PC-9 (cell line): ENCODE measurements around the gene B3GAT2. TPM values are rescaled to one million over a fixed set of nuclear protein-coding genes. Genes with fewer than 3 reads are reported as not detected.

Experiments used
- BruUV-seq: library from RNA; stranded (reverse); fragments of 400-500 nt; replicated peaks from 2 replicates; lab custom pipeline; 2021; lab: Mats Ljungman, UMichigan
- CTCF ChIA-PET: fragments of 300-600 bp; sonication (Branson Sonifier 250); formaldehyde crosslinking; loops from one replicate; lab custom pipeline; 2022; ENCODE audit warnings: antibody characterized with exemption; lab: Charles Lee
- POLR2A ChIA-PET: fragments of 300-600 bp; sonication (Branson Sonifier 250); formaldehyde crosslinking; loops from one replicate; lab custom pipeline; 2022; ENCODE audit warnings: antibody characterized with exemption; ENCODE audit not compliant: unreplicated experiment; lab: Charles Lee
- DNase-seq, 2 experiments: peaks; one replicate each; pipeline versions ENCODE4 v3.0.0 to v3.0.0-alpha.2; 2015 to 2022; ENCODE audit warnings: mixed read lengths in 1 of 2
- H2AFZ ChIP-seq: fragments of 200-600 bp; sonication (generic); 2 replicates; pipeline ENCODE4 v1.8.1; 2017; ENCODE audit warnings: antibody characterized with exemption
- H3F3A ChIP-seq: fragments of 200-600 bp; sonication (generic); 2 replicates; pipeline ENCODE4 v1.8.1; 2017; ENCODE audit warnings: antibody characterized with exemption, mild to moderate bottlenecking, low read depth; ENCODE audit not compliant: insufficient read depth
- H3K27ac ChIP-seq: fragments of 200-600 bp; sonication (generic); 2 replicates; pipeline ENCODE4 v1.6.1; 2016; ENCODE audit warnings: mixed run types
- H3K27me3 ChIP-seq: fragments of 200-600 bp; sonication (generic); 2 replicates; pipeline ENCODE4 v1.6.1; 2016; ENCODE audit warnings: low read depth, mixed run types; ENCODE audit not compliant: insufficient read depth
- H3K36me3 ChIP-seq: fragments of 200-600 bp; sonication (generic); 2 replicates; pipeline ENCODE4 v1.6.1; 2016; ENCODE audit warnings: low read depth, mixed run types
- H3K4me1 ChIP-seq: fragments of 200-600 bp; sonication (generic); replicated peaks from 2 replicates; pipeline ENCODE4 v1.6.1; 2016; ENCODE audit warnings: mixed run types; ENCODE audit not compliant: insufficient read depth
- H3K4me2 ChIP-seq: fragments of 200-600 bp; sonication (generic); 2 replicates; pipeline ENCODE4 v1.6.1; 2017; ENCODE audit warnings: mixed run types
- H3K4me3 ChIP-seq: fragments of 200-600 bp; sonication (generic); 2 replicates; pipeline ENCODE4 v1.6.1; 2016; ENCODE audit warnings: mixed run types
- H3K79me2 ChIP-seq: fragments of 200-600 bp; sonication (generic); 2 replicates; pipeline ENCODE4 v1.6.1; 2017; ENCODE audit warnings: low read depth, mixed run types
- H3K9me2 ChIP-seq: fragments of 200-600 bp; sonication (generic); 2 replicates; pipeline ENCODE4 v1.8.1; 2017; ENCODE audit warnings: mild to moderate bottlenecking; ENCODE audit not compliant: insufficient read depth
- H3K9me3 ChIP-seq: fragments of 200-600 bp; sonication (generic); 2 replicates; pipeline ENCODE4 v1.8.1; 2016; ENCODE audit warnings: low read depth; ENCODE audit not compliant: insufficient read depth
- H4K20me1 ChIP-seq: fragments of 200-600 bp; sonication (generic); 2 replicates; pipeline ENCODE4 v1.8.1; 2017; ENCODE audit not compliant: insufficient read depth
- EZH2 ChIP-seq: fragments of 200-600 bp; sonication (generic); IDR thresholded peaks from 2 replicates; pipeline ENCODE4 v1.8.0; 2017; ENCODE audit warnings: antibody characterized with exemption, low read depth
- intact Hi-C: fragments of 100-400 bp; cut with micrococcal nuclease; formaldehyde crosslinking; loops from one replicate; pipeline ENCODE4 v1.10.0; 2022; ENCODE audit not compliant: unreplicated experiment
- total RNA-seq: library from RNA; stranded (reverse); gene quantifications from 2 replicates; pipeline ENCODE4 v1.2.3, GENCODE V29; 2021
- TF ChIP-seq, protein P1 (sequence below): fragments of 200-600 bp; sonication (generic); conservative IDR thresholded peaks from 2 replicates; pipeline ENCODE4 v1.6.1; 2017; ENCODE audit warnings: mixed run types, antibody characterized with exemption, mild to moderate bottlenecking, moderate library complexity

Gene B3GAT2
- total RNA-seq, 1 experiment from 2014 or later, result not detected

DNA sequence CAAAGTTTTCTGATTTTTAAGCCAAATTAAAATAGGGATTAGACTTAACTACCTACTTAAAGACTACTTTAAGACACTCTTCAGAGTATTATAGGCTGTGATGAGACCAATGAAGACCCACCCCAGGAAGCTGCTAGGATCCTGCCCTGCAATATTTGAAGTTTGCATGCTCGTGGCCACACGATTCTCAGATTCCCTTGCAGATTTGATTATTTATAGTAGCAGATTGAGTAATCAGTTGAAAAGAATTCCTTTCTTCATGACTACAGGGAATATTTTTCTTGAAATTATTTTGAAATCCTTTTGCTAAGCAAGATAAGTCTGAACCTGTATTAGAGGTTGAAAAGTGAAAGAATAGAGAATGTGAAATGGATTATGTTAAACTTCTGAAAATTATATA, 122.3 kb downstream of the B3GAT2 start:
- H3K27me3 ChIP-seq, result no peaks in the 10 kb centered on the region
- TF ChIP-seq, protein P1, sequence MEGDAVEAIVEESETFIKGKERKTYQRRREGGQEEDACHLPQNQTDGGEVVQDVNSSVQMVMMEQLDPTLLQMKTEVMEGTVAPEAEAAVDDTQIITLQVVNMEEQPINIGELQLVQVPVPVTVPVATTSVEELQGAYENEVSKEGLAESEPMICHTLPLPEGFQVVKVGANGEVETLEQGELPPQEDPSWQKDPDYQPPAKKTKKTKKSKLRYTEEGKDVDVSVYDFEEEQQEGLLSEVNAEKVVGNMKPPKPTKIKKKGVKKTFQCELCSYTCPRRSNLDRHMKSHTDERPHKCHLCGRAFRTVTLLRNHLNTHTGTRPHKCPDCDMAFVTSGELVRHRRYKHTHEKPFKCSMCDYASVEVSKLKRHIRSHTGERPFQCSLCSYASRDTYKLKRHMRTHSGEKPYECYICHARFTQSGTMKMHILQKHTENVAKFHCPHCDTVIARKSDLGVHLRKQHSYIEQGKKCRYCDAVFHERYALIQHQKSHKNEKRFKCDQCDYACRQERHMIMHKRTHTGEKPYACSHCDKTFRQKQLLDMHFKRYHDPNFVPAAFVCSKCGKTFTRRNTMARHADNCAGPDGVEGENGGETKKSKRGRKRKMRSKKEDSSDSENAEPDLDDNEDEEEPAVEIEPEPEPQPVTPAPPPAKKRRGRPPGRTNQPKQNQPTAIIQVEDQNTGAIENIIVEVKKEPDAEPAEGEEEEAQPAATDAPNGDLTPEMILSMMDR, result no peak
- TF ChIP-seq EZH2, result no peak
- H2AFZ ChIP-seq, result no peak overlapping the region
- no peaks in the 10 kb centered on the region for H3K79me2 ChIP-seq
- no TSS peak for BruUV-seq
- H3K4me1 ChIP-seq, result no peaks in the 10 kb centered on the region
- no peaks in the 10 kb centered on the region for H3K9me3 ChIP-seq
- POLR2A ChIA-PET, result no interaction called here
- no peak overlapping the region for H3K4me3 ChIP-seq
- no peak overlapping the region for H3K27ac ChIP-seq
- H3K9me2 ChIP-seq, result no peaks in the 10 kb centered on the region
- no peak for DNase-seq
- no peak overlapping the region for H3K4me2 ChIP-seq
- H3K36me3 ChIP-seq, result no peaks in the 10 kb centered on the region
- intact Hi-C loops, result no loop called here
- H3F3A ChIP-seq, result no peaks in the 10 kb centered on the region
- CTCF ChIA-PET, result no interaction called here
- no peaks in the 10 kb centered on the region; the same call in none of the 2 replicates for H4K20me1 ChIP-seq

GRCh38 chr6:70831427-70831826, 125.4 kb downstream of the B3GAT2 start:
- intact Hi-C loops, result no loop called here

GRCh38 chr6:70823651-70824050, 133.2 kb downstream of the B3GAT2 start:
- H2AFZ ChIP-seq, result no peak overlapping the region
- H3K27ac ChIP-seq, result no peak overlapping the region
- no peak overlapping the region for H3K4me2 ChIP-seq
- H3K79me2 ChIP-seq, result no peaks in the 10 kb centered on the region
- H3K36me3 ChIP-seq, result no peaks in the 10 kb centered on the region
- no peaks in the 10 kb centered on the region for H3K9me2 ChIP-seq
- no peak overlapping the region for H3K4me3 ChIP-seq
- no TSS peak for BruUV-seq
- H3K27me3 ChIP-seq, result no peaks in the 10 kb centered on the region
- H4K20me1 ChIP-seq, result no peaks in the 10 kb centered on the region
- no peaks in the 10 kb centered on the region for H3K9me3 ChIP-seq
- DNase-seq, result no peak
- no peaks in the 10 kb centered on the region for H3K4me1 ChIP-seq
- TF ChIP-seq EZH2, result no peak
- TF ChIP-seq, protein P1, result no peak
- intact Hi-C loops, result no loop called here
- no peaks in the 10 kb centered on the region for H3F3A ChIP-seq
- POLR2A ChIA-PET, result no interaction called here
- CTCF ChIA-PET, result no interaction called here

More at GRCh38 chr6:70831427-70831826, 125.4 kb downstream of the B3GAT2 start:
- Histone ChIP-seq H3K4me3 (no peak overlapping the region), H3K4me1 (no peaks in the 10 kb centered on the region), H3K27ac (no peak overlapping the region), H3K36me3 (no peaks in the 10 kb centered on the region), H3K9me2 (no peaks in the 10 kb centered on the region), H3K79me2 (no peaks in the 10 kb centered on the region), H3F3A (no peaks in the 10 kb centered on the region), H4K20me1 (no peaks in the 10 kb centered on the region; the same call in none of the 2 replicates), H3K9me3 (no peaks in the 10 kb centered on the region), H2AFZ (no peak overlapping the region), H3K27me3 (no peaks in the 10 kb centered on the region), H3K4me2 (no peak overlapping the region)
- ChIA-PET CTCF (interaction anchor here (0.6 kb wide), 1 partner anchor 164 kb away, joined by 3 read pairs; the partner anchor contains the start of gene SMAP1), POLR2A (no interaction called here)
- no peak for DNase-seq
- no TSS peak for BruUV-seq
- TF ChIP-seq, protein P1, result no peak
- TF ChIP-seq EZH2, result no peak
